ENCODE data around the gene WBP1. TPM values are rescaled to one million over a fixed set of nuclear protein-coding genes. Genes with fewer than 3 reads are reported as not detected.
"Not testable (repeated sequence)": the region's sequence is repeated elsewhere in the genome, so short reads cannot be mapped to it uniquely, and the experiment has no call there.

Gene WBP1
- total RNA-seq, 1 donor from 2014 or later: 32.6 TPM

DNA sequence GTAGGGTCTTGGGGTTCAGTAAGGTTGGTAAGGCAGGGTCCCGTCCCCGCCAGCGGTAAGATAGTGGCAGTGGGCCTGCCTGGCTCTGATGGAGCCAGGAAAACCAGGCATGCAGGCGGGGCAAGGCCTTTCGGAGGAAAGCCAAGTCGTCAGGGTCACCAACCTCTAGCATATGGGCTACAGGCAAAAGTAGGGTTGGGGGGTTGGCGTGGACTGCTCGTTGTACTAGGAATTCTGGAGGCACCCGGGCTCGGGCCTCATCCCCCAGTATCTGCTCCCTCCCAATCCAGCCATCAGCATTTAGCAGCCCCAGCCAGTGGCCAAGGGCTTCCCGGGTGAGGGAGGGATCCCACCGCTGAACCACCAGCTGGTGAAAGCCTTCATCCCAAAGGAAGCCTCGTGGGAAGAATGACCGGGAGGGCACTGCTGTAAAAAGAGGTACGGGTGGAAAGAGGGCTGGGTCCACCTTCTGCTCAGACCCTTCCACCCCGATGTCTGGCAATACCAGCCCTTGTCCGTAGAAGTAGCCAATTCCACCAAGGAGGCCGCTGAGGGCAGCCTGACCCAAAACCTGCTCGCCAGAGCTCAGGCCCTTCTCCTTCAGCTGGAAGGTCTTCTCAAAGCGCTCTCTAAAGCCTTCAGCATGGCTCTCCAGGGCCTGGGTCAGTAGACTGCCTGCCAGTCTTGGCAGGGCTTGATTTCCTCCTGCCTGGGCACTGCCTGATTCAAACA is 4.0 kb downstream of the WBP1 start:
- intact Hi-C loops (cut with micrococcal nuclease): no loop called here
- Mint-ChIP-seq H3K9me3 (no peaks in the 10 kb centered on the region), H3K4me3 (peak overlapping the region; percentile 70), H3K4me1 (ENCODE audit: low read depth) (peaks cover 35% of the 10 kb centered on the region), H3K36me3 (ENCODE audit: low read depth) (peaks cover 12% of the 10 kb centered on the region), H3K27me3 (ENCODE audit: insufficient read depth) (no peaks in the 10 kb centered on the region), H3K27ac (no peak overlapping the region)
- DNase-seq (ENCODE audit: low spot score): no peak

DNA sequence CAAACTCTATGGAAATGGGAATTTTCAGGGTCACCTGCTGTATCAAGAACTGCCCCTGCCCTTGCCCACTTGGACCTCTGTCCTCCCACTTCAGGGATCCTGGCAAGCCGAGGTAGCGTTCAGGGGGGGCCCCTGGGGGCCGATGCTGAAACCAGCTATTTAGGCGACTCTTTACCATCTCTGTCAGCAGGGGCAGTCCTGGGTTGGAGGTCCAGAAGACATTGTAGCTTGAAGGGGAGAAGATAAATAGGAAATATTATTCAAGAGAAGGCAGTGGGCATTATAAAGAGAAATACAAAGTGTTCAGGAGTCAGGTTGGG is 4.5 kb downstream of the WBP1 start:
- Mint-ChIP-seq H3K4me1 (ENCODE audit: low read depth) (peaks cover 33% of the 10 kb centered on the region), H3K9me3 (no peaks in the 10 kb centered on the region), H3K4me3 (peak overlapping the region; percentile 70), H3K27ac (no peak overlapping the region), H3K36me3 (ENCODE audit: low read depth) (peaks cover 9% of the 10 kb centered on the region), H3K27me3 (ENCODE audit: insufficient read depth) (no peaks in the 10 kb centered on the region)
- DNase-seq (ENCODE audit: low spot score): no peak
- intact Hi-C loops (cut with micrococcal nuclease): no loop called here

DNA sequence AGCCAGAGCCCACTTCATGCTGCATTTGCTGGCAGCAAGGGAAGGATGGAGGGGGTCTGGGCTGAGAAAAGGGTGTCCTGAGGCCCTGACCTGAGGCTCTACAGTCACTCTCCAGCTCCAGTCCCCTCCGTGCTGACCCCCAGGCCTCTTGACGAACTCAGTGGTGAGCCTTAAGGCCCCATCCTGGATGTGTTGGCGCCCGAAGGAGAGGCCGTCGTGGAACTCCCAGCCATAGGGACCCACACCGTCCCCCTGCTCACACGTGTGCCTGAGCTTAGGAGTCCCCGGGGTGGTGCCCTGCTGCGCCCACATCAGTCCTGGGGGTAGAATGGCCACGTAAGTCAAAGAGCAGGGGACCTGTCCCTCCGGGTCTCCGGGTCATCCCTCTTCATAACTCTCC is 6.2 kb downstream of the WBP1 start:
- Mint-ChIP-seq H3K27ac (peak overlapping the region; percentile 68), H3K4me3 (peak overlapping the region; percentile 96), H3K36me3 (ENCODE audit: low read depth) (peaks cover 9% of the 10 kb centered on the region), H3K9me3 (no peaks in the 10 kb centered on the region), H3K27me3 (ENCODE audit: insufficient read depth) (no peaks in the 10 kb centered on the region), H3K4me1 (ENCODE audit: low read depth) (peaks cover 26% of the 10 kb centered on the region)
- intact Hi-C loops (cut with micrococcal nuclease): loop anchor here (1.0 kb wide), 1 partner anchor 8 kb away; the partner anchor contains the start of gene MRPL53
- no peak for DNase-seq (ENCODE audit: low spot score)

DNA sequence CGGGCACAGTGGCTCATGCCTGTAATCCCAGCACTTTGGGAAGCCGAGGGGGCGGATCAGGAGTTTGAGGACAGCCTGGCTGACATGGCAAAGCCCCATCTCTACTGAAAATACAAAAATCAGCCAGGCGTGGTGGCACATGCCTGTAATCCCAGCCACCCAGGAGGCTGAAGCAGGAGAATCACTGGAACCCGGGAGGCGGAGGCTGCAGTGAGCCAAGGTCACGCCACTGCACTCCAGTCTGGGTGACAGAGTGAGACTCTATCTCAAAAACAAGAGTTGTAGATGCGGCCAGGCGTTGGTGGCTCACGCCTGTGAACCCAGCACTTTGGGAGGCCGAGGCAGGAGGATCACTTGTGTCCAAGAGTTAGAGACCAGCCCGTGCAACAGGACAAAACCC is 12.5 kb downstream of the WBP1 start:
- H3K27me3 Mint-ChIP-seq (ENCODE audit: insufficient read depth); H3K9me3 Mint-ChIP-seq; intact Hi-C loops (cut with micrococcal nuclease); DNase-seq (ENCODE audit: low spot score): not testable (repeated sequence)
- peaks cover 26% of the 10 kb centered on the region for H3K4me1 Mint-ChIP-seq (ENCODE audit: low read depth)
- peak overlapping the region; percentile 83 for H3K27ac Mint-ChIP-seq
- peaks cover 28% of the 10 kb centered on the region for H3K36me3 Mint-ChIP-seq (ENCODE audit: low read depth)
- peak overlapping the region; percentile 79 for H3K4me3 Mint-ChIP-seq

DNA sequence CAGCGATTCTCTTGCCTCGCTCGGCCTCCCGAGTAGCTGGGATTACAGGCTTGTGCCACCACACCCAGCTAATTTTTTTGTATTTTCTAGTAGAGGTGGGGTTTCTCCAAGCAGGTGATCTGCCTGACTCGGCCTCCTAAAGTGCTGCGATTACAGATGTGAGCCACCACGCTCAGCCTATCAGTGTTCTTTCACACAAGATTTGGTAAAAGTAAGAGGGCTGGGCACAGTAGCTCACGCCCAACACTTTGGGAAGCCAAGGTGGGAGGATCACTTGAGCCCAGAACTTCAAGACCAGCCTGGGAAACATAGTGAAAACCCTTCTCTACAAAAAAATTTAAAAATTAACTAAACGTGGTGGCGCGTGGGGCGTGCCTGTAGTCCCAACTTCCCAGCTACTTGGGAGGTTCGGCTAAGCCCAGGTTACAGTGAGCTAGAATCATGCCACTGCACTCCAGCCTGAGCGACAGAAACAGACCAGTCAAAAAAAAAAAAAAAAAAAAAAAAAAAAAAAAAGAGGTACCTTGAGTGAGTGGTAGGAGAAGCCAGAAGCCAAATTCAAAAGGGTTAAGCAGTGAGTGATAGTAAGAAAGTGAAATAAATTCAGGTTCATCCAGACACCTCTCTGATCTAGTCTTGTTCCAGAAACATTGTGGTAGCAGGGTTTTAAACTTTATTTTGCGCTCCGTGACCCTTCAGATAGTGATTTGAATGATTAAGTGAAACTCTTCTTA is 13.3 kb downstream of the WBP1 start:
- peaks cover 29% of the 10 kb centered on the region for H3K36me3 Mint-ChIP-seq (ENCODE audit: low read depth)
- H3K27me3 Mint-ChIP-seq (ENCODE audit: insufficient read depth): peaks cover 2% of the 10 kb centered on the region
- H3K4me3 Mint-ChIP-seq: peak overlapping the region; percentile 99
- no peaks in the 10 kb centered on the region for H3K9me3 Mint-ChIP-seq
- DNase-seq (ENCODE audit: low spot score): no peak
- H3K4me1 Mint-ChIP-seq (ENCODE audit: low read depth): peaks cover 21% of the 10 kb centered on the region
- intact Hi-C loops (cut with micrococcal nuclease): loop anchor here (1.0 kb wide), 5 partner anchors 7 to 58 kb away; partner anchors contain the start of genes AUP1, HTRA2, PCGF1 and TTC31
- peak overlapping the region; percentile 94 for H3K27ac Mint-ChIP-seq

DNA sequence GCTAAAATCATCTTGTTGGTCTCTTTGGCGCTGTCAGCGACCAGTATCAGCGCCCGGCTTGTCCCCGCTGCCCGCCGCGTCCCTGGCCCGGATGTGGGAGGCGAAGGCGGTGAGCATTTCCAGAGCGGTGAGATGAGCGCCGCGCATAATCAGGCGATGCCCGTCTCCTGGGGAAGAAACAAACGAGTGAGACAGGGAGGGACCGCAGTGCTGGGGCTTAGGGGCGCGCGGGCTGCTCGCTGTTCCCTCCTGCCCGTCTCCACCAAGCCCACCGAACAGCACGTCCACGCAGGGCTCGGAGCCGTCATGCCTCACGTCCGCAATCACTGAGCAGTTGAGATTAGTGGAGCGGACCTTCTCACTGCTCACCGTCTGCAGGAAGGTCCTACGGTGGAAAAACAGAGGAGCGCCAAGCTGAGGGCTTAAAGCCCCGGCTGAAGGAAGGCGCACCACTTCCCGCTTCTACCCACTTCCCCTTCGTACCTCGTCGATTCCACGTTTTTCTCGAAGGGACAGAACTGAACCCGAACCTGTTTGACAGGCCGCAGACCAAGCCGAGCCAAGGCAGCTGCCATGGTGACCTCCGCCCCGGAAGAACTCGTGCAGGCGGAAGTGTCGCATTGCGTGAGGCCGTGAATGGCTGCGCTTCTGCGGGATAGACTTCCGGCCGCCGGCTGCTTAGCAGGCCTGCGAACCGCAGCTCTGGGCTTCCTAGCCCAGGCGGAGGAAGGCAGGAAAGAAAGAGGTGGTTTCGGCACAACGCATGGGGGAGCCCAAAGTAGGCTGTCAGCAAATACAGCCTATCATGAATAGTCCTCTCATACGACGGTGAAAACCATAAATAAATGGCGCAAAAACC is 14.1 kb downstream of the WBP1 start, which contains the start of gene MRPL53:
Gene MRPL53 (minus strand): TSS at position 595 of the 859 bp plus-strand sequence. CDS start 20 bp downstream, at position 575.
- peak; percentile 95 for DNase-seq (ENCODE audit: low spot score)
- Mint-ChIP-seq H3K4me1 (ENCODE audit: low read depth) (peaks cover 21% of the 10 kb centered on the region), H3K27ac (peak within 1 kb of the TSS; percentile 94), H3K27me3 (ENCODE audit: insufficient read depth) (peaks cover 2% of the 10 kb centered on the region), H3K4me3 (peak within 1 kb of the TSS; percentile 99), H3K9me3 (no peaks in the 10 kb centered on the region), H3K36me3 (ENCODE audit: low read depth) (peaks cover 30% of the 10 kb centered on the region)
- intact Hi-C loops (cut with micrococcal nuclease): loop anchor here (1.0 kb wide), 5 partner anchors 8 to 57 kb away; partner anchors contain the start of genes AUP1, HTRA2, PCGF1 and TTC31

DNA sequence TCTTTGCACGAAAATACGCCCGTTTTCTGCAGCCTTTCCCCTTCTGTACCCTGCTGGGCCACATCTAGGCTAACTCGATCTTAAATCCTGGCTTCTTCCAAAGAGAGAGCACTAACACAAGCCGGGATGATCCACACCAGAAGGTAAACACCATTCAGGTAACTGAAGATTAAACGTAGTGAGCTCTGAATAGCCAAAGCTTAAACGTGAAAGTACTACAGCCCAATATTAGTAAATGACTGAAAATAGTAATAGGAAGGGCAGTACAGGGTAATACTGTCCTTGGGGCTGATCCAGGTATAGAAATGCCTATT is 14.7 kb downstream of the WBP1 start:
- no peak for DNase-seq (ENCODE audit: low spot score)
- H3K36me3 Mint-ChIP-seq (ENCODE audit: low read depth): peaks cover 32% of the 10 kb centered on the region
- intact Hi-C loops (cut with micrococcal nuclease): loop anchor here (1.0 kb wide), 5 partner anchors 9 to 56 kb away; partner anchors contain the start of genes AUP1, HTRA2, PCGF1 and TTC31
- H3K9me3 Mint-ChIP-seq: no peaks in the 10 kb centered on the region
- peaks cover 21% of the 10 kb centered on the region for H3K4me1 Mint-ChIP-seq (ENCODE audit: low read depth)
- peak overlapping the region; percentile 99 for H3K4me3 Mint-ChIP-seq
- H3K27me3 Mint-ChIP-seq (ENCODE audit: insufficient read depth): peaks cover 2% of the 10 kb centered on the region
- peak overlapping the region; percentile 94 for H3K27ac Mint-ChIP-seq

DNA sequence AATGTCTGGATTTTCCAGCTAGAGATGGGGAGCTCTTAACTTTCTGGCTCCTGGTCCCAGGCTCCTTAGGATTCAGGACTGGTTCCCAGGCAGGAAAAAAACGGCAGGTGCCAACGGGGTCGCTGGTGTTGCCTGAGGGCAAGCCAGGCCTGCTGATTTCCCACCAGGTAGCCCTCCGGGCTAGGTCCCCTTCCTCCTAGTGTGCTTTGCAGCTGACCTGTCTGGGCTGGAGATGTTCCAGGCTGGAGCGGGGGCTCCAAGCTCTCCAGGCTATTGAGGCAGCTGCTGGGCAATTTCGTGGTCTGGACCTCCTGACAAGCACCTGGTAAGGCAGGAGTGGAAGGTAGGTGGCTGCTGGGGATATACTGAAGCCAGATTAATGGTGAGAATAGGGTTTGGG is 16.2 kb downstream of the WBP1 start:
- Mint-ChIP-seq H3K9me3 (no peaks in the 10 kb centered on the region), H3K4me1 (ENCODE audit: low read depth) (peaks cover 26% of the 10 kb centered on the region), H3K4me3 (no peak overlapping the region), H3K27me3 (ENCODE audit: insufficient read depth) (peaks cover 2% of the 10 kb centered on the region), H3K27ac (no peak overlapping the region), H3K36me3 (ENCODE audit: low read depth) (peaks cover 35% of the 10 kb centered on the region)
- intact Hi-C loops (cut with micrococcal nuclease): no loop called here
- DNase-seq (ENCODE audit: low spot score): no peak

DNA sequence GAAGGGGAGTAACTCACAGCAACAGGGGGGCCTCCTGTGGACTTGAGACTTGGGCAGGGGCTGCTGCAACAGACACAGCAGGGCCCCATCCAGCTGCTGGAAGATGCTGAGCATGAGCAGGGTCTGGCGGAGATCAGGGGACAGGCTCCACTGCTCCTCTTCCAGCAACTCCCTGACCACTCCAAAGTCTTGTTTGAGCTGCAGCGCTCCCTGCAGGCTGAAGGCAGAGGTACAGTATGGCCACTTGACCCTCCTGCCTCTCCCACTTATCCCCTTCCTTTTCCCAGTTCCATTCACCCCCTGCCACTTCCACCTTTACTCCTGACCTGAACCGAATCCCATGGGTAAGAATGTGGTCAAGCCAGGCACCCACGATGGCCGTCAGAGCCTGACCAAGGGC is 16.7 kb downstream of the WBP1 start:
- Mint-ChIP-seq H3K4me3 (no peak overlapping the region), H3K9me3 (no peaks in the 10 kb centered on the region), H3K27me3 (ENCODE audit: insufficient read depth) (peaks cover 2% of the 10 kb centered on the region), H3K36me3 (ENCODE audit: low read depth) (peaks cover 37% of the 10 kb centered on the region), H3K4me1 (ENCODE audit: low read depth) (peaks cover 26% of the 10 kb centered on the region), H3K27ac (no peak overlapping the region)
- intact Hi-C loops (cut with micrococcal nuclease): no loop called here
- no peak for DNase-seq (ENCODE audit: low spot score)

DNA sequence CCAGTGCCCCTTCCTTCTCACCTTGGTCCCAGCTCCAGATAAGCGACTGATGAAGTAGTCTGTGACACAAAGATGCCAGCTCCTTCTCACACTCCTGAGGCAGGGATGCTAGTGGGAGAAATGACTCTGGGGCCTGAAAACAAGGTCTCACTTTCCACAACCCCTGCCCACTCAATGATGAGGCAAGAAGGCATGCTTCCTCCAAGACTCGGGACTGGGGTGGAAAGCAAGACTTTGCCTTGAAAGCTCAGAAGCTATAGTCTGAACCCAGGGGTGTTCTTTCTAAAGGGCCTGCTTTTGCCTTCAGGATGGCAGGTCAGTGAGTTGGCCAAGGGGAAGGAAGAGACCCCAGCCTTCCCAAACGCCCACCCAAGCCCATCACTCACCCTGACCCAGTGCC is 23.2 kb downstream of the WBP1 start:
- H3K9me3 Mint-ChIP-seq: no peaks in the 10 kb centered on the region
- H3K4me3 Mint-ChIP-seq: peak overlapping the region; percentile 99
- intact Hi-C loops (cut with micrococcal nuclease): no loop called here
- peak overlapping the region; percentile 34 for H3K27ac Mint-ChIP-seq
- peaks cover 35% of the 10 kb centered on the region for H3K4me1 Mint-ChIP-seq (ENCODE audit: low read depth)
- no peak for DNase-seq (ENCODE audit: low spot score)
- peaks cover 28% of the 10 kb centered on the region for H3K36me3 Mint-ChIP-seq (ENCODE audit: low read depth)
- H3K27me3 Mint-ChIP-seq (ENCODE audit: insufficient read depth): no peaks in the 10 kb centered on the region

DNA sequence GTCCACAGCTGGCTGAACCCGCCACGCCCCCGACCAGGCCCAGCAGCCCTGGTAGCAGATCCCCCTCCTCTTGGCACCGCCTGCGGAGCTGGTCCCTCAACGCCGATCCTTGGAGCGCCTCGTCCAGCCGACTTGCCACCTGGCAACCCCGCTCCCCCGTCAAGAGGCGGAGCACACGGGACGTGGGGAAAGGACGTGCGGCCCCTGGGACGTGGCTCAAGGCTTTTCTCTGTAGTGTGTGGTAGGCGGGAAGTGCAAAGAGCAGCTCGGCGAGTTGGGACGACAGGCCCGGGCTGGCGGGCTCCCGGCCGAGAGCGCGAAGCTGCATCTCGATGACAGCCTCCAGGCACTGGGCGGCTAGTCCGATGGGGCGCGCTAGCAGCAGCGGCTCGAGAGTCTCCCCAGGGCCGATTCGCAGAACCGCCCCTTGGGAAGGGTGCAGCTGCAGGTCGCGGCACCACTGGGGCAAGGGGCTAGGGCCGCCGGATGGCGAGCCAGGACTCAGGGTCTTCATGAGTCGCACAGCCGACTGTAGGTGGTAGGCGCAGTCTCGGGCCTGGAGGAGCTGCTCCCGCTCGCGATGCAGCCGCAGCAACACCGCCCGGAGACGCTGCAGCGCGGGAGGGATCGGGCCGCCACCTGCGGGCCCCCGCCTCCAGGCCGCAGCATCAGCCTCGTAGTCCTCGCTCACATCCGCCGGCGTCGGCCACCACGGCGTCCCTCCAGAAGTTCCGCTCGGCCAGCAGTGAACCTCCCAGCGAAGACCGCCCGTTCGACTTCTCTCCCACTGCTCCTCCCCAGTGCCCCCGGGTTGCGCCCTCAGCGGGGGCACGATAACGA is 23.9 kb downstream of the WBP1 start:
- peak; percentile 58 for DNase-seq (ENCODE audit: low spot score)
- H3K27me3 Mint-ChIP-seq (ENCODE audit: insufficient read depth): no peaks in the 10 kb centered on the region
- peak overlapping the region; percentile 99 for H3K4me3 Mint-ChIP-seq
- H3K4me1 Mint-ChIP-seq (ENCODE audit: low read depth): peaks cover 35% of the 10 kb centered on the region
- intact Hi-C loops (cut with micrococcal nuclease): no loop called here
- peaks cover 31% of the 10 kb centered on the region for H3K36me3 Mint-ChIP-seq (ENCODE audit: low read depth)
- peak overlapping the region; percentile 99 for H3K27ac Mint-ChIP-seq
- no peaks in the 10 kb centered on the region for H3K9me3 Mint-ChIP-seq

Data from activated T-helper 1 cell treated with anti-CD3 and anti-CD28 coated beads, Interleukin-12 subunit alpha, Interleukin-12 subunit beta, Interleukin-2, Interleukin-4 antibody, amounts not matched to agents 30 ng/mL and 10 ng/mL and 1 ng/mL, durations not matched to agents 14 hours and 24 hours and 36 hours (primary cell).